OCI-LY7 (cell line): ENCODE data around the gene ARX. TPM values are rescaled to one million over a fixed set of nuclear protein-coding genes. Genes with fewer than 3 reads are reported as not detected.

Experiments
- BruUV-seq: library from RNA; stranded (reverse); fragments of 400-500 nt; replicated peaks from 2 replicates; lab custom pipeline; 2021; lab: Mats Ljungman, UMichigan
- CTCF ChIA-PET: fragments of 300-600 bp; sonication (Branson Sonifier 250); formaldehyde crosslinking; loops from one replicate; lab custom pipeline; 2022; ENCODE audit warnings: antibody characterized with exemption; ENCODE audit not compliant: unreplicated experiment; lab: Charles Lee
- POLR2A ChIA-PET: fragments of 300-600 bp; sonication (Branson Sonifier 250); formaldehyde crosslinking; loops from one replicate; lab custom pipeline; 2022; ENCODE audit warnings: antibody characterized with exemption; lab: Charles Lee
- DNase-seq: peaks from one replicate; pipeline ENCODE4 v3.0.0-alpha.2; 2015; ENCODE audit warnings: low spot score
- H2AFZ ChIP-seq: fragments of 200-600 bp; sonication (generic), shearing (Covaris generic); 2 replicates; pipeline ENCODE4 v1.6.1; 2014; ENCODE audit warnings: mild to moderate bottlenecking, antibody characterized with exemption, low read length, moderate library complexity
- H3K27ac ChIP-seq: fragments of 200-600 bp; sonication (generic); 2 replicates; pipeline ENCODE4 v1.5.1; 2014; ENCODE audit warnings: mixed run types, low read depth, mild to moderate bottlenecking, moderate library complexity, low read length, inconsistent platforms; ENCODE audit not compliant: poor library complexity, severe bottlenecking
- H3K36me3 ChIP-seq: fragments of 200-600 bp; sonication (generic); 2 replicates; pipeline ENCODE4 v1.6.1; 2014; ENCODE audit warnings: mild to moderate bottlenecking, antibody characterized with exemption, low read length, moderate library complexity, mixed read lengths; ENCODE audit not compliant: insufficient read depth
- H3K4me1 ChIP-seq: fragments of 200-600 bp; sonication (generic); 2 replicates; pipeline ENCODE4 v1.5.1; 2014; ENCODE audit warnings: mild to moderate bottlenecking, low read length; ENCODE audit not compliant: insufficient read depth, poor library complexity, severe bottlenecking
- H3K4me2 ChIP-seq: fragments of 200-600 bp; sonication (generic); 2 replicates; pipeline ENCODE4 v1.6.1; 2014; ENCODE audit warnings: mild to moderate bottlenecking, low read length
- H3K4me3 ChIP-seq: fragments of 200-600 bp; sonication (generic); 2 replicates; pipeline ENCODE4 v1.5.1; 2014; ENCODE audit warnings: mild to moderate bottlenecking, low read depth, low read length; ENCODE audit not compliant: poor library complexity, severe bottlenecking
- H3K79me2 ChIP-seq: fragments of 200-600 bp; sonication (generic); 2 replicates; pipeline ENCODE4 v1.6.1; 2016; ENCODE audit warnings: low read depth, mild to moderate bottlenecking, low read length, moderate library complexity, mixed read lengths; ENCODE audit not compliant: insufficient read depth
- H3K9me2 ChIP-seq: fragments of 200-600 bp; sonication (generic); 2 replicates; pipeline ENCODE4 v1.6.1; 2016; ENCODE audit warnings: mild to moderate bottlenecking, low read length, mixed read lengths; ENCODE audit not compliant: insufficient read depth
- H3K9me3 ChIP-seq: fragments of 200-600 bp; sonication (generic); 2 replicates; pipeline ENCODE4 v1.6.1; 2014; ENCODE audit warnings: mild to moderate bottlenecking, mixed run types, low read length, mixed read lengths
- H4K20me1 ChIP-seq: fragments of 200-600 bp; sonication (generic); 2 replicates; pipeline ENCODE4 v1.6.1; 2014; ENCODE audit warnings: mild to moderate bottlenecking, antibody characterized with exemption, low read length, moderate library complexity, mixed read lengths; ENCODE audit not compliant: insufficient read depth
- EZH2phosphoT487 ChIP-seq: fragments of 200-600 bp; sonication (generic); IDR thresholded peaks from 2 replicates; pipeline ENCODE4 v1.6.1; 2018; ENCODE audit warnings: low read depth, borderline replicate concordance, mild to moderate bottlenecking, mixed run types, antibody characterized with exemption, low read length, moderate library complexity, mixed read lengths
- intact Hi-C: fragments of 100-400 bp; cut with micrococcal nuclease; formaldehyde crosslinking; loops from one replicate; pipeline ENCODE4 v1.10.0; 2022; ENCODE audit not compliant: unreplicated experiment
- total RNA-seq, 2 experiments: library from RNA; depleted of rRNA in 1 of 2; stranded (reverse); fragments of >200 nt in 1 of 2; shearing (Covaris generic) in 1 of 2; gene quantifications; 2 replicates each; pipeline ENCODE4 v1.2.3, GENCODE V29; 2014 to 2022
- TF ChIP-seq, protein P1 (sequence below): fragments of 200-600 bp; sonication (generic); conservative IDR thresholded peaks from 2 replicates; pipeline ENCODE4 v1.5.1; 2014; ENCODE audit warnings: mild to moderate bottlenecking, antibody characterized with exemption, low read length, moderate library complexity, mixed read lengths

The ARX gene
- total RNA-seq, 2 experiments from 2014 or later: 0.11 TPM; not detected in 1

DNA sequence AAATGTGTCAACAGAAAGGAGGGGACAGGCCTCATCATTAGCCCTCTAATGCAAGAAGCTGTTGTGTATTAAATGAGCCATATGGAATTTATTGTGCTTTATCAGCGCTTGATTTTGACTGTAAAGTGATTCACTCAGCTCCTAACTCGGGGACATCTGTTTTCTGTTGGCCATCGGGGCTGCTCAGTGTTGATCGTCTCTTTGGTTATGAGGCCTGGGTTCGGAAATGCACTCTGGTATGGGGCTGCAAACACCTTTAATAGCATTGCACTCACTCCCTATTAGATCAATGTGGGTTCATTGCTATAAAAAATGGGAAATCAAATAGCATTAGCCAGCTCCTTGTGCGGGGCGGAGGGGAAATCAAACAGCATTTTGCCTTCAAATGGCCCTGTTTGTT, 6.4 kb downstream of the ARX start:
- Histone ChIP-seq H3K4me1 (no peaks in the 10 kb centered on the region), H3K79me2 (no peaks in the 10 kb centered on the region), H3K36me3 (no peaks in the 10 kb centered on the region), H3K9me2 (no peaks in the 10 kb centered on the region), H4K20me1 (no peaks in the 10 kb centered on the region), H3K4me2 (no peak overlapping the region), H3K9me3 (no peaks in the 10 kb centered on the region), H2AFZ (no peak overlapping the region), H3K27ac (no peak overlapping the region), H3K4me3 (no peak overlapping the region)
- ChIA-PET POLR2A (no interaction called here), CTCF (no interaction called here)
- BruUV-seq: no TSS peak
- TF ChIP-seq, protein P1, sequence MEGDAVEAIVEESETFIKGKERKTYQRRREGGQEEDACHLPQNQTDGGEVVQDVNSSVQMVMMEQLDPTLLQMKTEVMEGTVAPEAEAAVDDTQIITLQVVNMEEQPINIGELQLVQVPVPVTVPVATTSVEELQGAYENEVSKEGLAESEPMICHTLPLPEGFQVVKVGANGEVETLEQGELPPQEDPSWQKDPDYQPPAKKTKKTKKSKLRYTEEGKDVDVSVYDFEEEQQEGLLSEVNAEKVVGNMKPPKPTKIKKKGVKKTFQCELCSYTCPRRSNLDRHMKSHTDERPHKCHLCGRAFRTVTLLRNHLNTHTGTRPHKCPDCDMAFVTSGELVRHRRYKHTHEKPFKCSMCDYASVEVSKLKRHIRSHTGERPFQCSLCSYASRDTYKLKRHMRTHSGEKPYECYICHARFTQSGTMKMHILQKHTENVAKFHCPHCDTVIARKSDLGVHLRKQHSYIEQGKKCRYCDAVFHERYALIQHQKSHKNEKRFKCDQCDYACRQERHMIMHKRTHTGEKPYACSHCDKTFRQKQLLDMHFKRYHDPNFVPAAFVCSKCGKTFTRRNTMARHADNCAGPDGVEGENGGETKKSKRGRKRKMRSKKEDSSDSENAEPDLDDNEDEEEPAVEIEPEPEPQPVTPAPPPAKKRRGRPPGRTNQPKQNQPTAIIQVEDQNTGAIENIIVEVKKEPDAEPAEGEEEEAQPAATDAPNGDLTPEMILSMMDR: no peak
- no peak for TF ChIP-seq EZH2phosphoT487
- intact Hi-C loops: no loop called here
- no peak for DNase-seq

DNA sequence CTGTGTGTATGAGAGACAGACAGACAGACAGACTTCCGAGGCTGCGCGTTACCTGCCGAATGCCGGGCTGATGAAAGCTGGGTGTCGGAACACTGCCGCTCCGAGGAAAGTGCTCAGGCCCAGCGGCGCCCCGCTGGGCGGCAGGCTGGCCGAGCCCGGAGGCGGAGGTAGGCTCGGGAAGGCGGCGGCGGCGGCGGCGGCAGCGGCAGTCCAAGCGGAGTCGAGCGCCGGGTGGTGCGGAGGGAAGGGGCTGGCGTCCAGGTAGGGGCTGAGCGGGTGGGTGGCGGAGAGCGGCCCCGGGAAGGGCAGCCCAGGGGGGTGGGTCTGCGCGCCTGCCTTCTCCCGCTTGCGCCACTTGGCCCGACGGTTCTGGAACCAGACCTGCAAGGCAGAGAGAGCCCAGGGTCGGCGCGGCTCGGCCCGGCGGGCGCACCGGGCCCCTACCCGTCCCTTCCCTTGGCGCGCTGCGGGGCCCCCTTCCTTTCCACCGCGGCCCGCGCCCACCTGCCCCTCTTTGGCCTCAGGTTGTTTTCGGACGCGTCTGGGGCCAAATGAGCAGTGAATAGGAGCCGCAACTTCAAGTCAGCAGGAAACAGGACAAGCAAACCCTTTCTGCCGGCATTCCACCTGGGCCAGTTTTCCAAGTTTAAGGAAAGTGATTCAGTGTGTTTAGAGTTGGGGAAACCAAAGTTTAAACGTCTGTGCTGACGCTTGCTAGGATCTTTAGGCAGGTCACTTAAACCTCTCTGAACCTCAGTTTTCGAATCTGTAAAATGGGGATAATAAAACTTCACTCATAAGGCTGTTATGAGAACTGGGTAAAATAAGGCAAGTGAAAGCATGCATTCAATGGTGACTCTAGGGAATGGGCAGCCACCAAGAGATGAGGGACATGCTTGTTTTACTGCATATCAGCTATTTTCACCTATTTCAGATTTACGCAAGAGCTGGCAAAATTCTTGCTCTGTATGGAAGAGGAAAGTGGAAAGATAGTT, 8.4 kb downstream of the ARX start:
- no peak overlapping the region for H2AFZ ChIP-seq
- no peaks in the 10 kb centered on the region for H3K79me2 ChIP-seq
- no peaks in the 10 kb centered on the region for H3K9me3 ChIP-seq
- DNase-seq: no peak
- no peaks in the 10 kb centered on the region for H3K36me3 ChIP-seq
- TF ChIP-seq EZH2phosphoT487: no peak
- TF ChIP-seq, protein P1: no peak
- H3K4me3 ChIP-seq: no peak overlapping the region
- ChIA-PET POLR2A (no interaction called here), CTCF (no interaction called here)
- no peak overlapping the region for H3K4me2 ChIP-seq
- H3K27ac ChIP-seq: no peak overlapping the region
- no peaks in the 10 kb centered on the region for H3K4me1 ChIP-seq
- no TSS peak for BruUV-seq
- no peaks in the 10 kb centered on the region for H4K20me1 ChIP-seq
- intact Hi-C loops: no loop called here
- no peaks in the 10 kb centered on the region for H3K9me2 ChIP-seq

DNA sequence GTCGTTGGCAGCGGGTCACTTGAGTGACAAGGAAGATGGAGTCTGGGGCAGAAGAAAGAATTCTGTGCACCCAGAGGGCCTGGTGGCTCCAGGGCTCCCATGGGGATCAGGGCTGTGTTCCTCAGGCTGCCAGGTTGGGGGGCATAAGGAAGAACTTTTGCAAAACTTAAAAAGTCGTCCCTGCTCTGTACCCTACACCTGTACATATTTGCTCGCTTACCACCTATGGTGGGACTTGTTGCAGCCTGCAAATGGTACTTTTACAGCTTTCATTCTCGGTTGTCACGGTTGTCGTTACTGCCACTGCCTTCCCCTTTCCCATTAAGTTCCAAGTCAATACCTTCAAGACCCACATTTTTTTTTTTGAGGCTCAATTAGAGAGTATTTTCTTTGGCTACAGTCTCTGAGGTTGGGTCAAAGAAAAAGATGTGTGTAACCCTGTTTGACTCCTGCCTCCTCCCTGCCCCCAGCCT, 9.1 kb downstream of the ARX start:
- H3K9me3 ChIP-seq: no peaks in the 10 kb centered on the region
- no peaks in the 10 kb centered on the region for H3K79me2 ChIP-seq
- H3K4me2 ChIP-seq: no peak overlapping the region
- BruUV-seq: no TSS peak
- intact Hi-C loops: no loop called here
- DNase-seq: no peak
- no peaks in the 10 kb centered on the region for H3K9me2 ChIP-seq
- ChIA-PET POLR2A (no interaction called here), CTCF (no interaction called here)
- H3K27ac ChIP-seq: no peak overlapping the region
- no peak overlapping the region for H3K4me3 ChIP-seq
- no peaks in the 10 kb centered on the region for H3K4me1 ChIP-seq
- H3K36me3 ChIP-seq: no peaks in the 10 kb centered on the region
- H2AFZ ChIP-seq: no peak overlapping the region
- no peak for TF ChIP-seq EZH2phosphoT487
- TF ChIP-seq, protein P1: no peak
- H4K20me1 ChIP-seq: no peaks in the 10 kb centered on the region
